HEK293 (cell line): ENCODE results near the gene TNFRSF6B.

ENCODE experiments used
- CTCF ChIA-PET: fragments of 350-600 bp; formaldehyde crosslinking; extraction: SDS; loops from one replicate; lab custom pipeline; 2021; ENCODE audit warnings: antibody characterized with exemption; lab: Yijun Ruan, JAX
- POLR2A ChIA-PET: fragments of 300-600 bp; formaldehyde crosslinking; extraction: SDS; loops from one replicate; lab custom pipeline; 2020; ENCODE audit warnings: antibody characterized with exemption, inconsistent platforms; lab: Yijun Ruan, JAX
- H3K27ac ChIP-seq: fragments of 200-500 bp; sonication (Bioruptor generic); 2 replicates; pipeline ENCODE4 v1.5.1; 2014; ENCODE audit warnings: low read depth, low read length, control low read depth, inconsistent platforms; ENCODE audit errors: extremely low read depth
- H3K36me3 ChIP-seq, 2 experiments: fragments of 200-500 bp in 1 of 2; sonication (Bioruptor generic) in 1 of 2; 1 replicate in 1 of 2; 2 replicates in 1 of 2; pipeline ENCODE4 v1.5.1; 2014 to 2017; ENCODE audit warnings: inconsistent platforms in 2 of 2, low read length in 2 of 2; ENCODE audit not compliant: control insufficient read depth in 2 of 2, insufficient read depth in 1 of 2
- H3K4me1 ChIP-seq: fragments of 200-500 bp; sonication (Bioruptor generic); 2 replicates; pipeline ENCODE4 v1.5.1; 2014; ENCODE audit warnings: mild to moderate bottlenecking, low read length, inconsistent platforms; ENCODE audit not compliant: control insufficient read depth, insufficient read depth
- H3K4me3 ChIP-seq: 2 replicates; pipeline ENCODE4 v1.5.1; 2011; ENCODE audit warnings: low read depth, mild to moderate bottlenecking, control low read depth, low read length, moderate library complexity
- H3K9me3 ChIP-seq: fragments of 200-500 bp; sonication (Bioruptor generic); 2 replicates; pipeline ENCODE4 v1.5.1; 2014; ENCODE audit warnings: low read depth, low read length, inconsistent platforms; ENCODE audit not compliant: control insufficient read depth, insufficient read depth
- CTCF ChIP-seq: fragments of 450-650 bp; formaldehyde crosslinking; IDR thresholded peaks from 2 replicates; pipeline ENCODE4 v1.5.1; 2016; ENCODE audit warnings: missing biosample characterization, missing genetic modification characterization
- GFI1B ChIP-seq: fragments of 450-650 bp; formaldehyde crosslinking; IDR thresholded peaks from 2 replicates; pipeline ENCODE4 v1.5.1; 2016; ENCODE audit warnings: missing biosample characterization, missing genetic modification characterization
- GLIS1 ChIP-seq: fragments of 450-650 bp; formaldehyde crosslinking; IDR thresholded peaks from 2 replicates; pipeline ENCODE4 v1.5.1; 2016; ENCODE audit warnings: missing biosample characterization, missing genetic modification characterization
- GLIS2 ChIP-seq: fragments of 450-650 bp; formaldehyde crosslinking; IDR thresholded peaks from 2 replicates; pipeline ENCODE4 v1.5.1; 2016; ENCODE audit warnings: missing biosample characterization, missing genetic modification characterization
- SALL2 ChIP-seq: fragments of 450-650 bp; formaldehyde crosslinking; IDR thresholded peaks from 2 replicates; pipeline ENCODE4 v1.5.0; 2017; ENCODE audit warnings: missing biosample characterization, mild to moderate bottlenecking, missing genetic modification characterization, borderline replicate concordance
- SCRT1 ChIP-seq: fragments of 450-650 bp; formaldehyde crosslinking; IDR thresholded peaks from 2 replicates; pipeline ENCODE4 v1.5.1; 2016; ENCODE audit warnings: missing biosample characterization, missing genetic modification characterization, borderline replicate concordance
- SETDB1 ChIP-seq: IDR thresholded peaks from one replicate; pipeline ENCODE4 v1.6.1; 2017; ENCODE audit warnings: mild to moderate bottlenecking, low read length, moderate library complexity, mixed read lengths; ENCODE audit not compliant: insufficient read length
- SP3 ChIP-seq: fragments of 450-650 bp; formaldehyde crosslinking; IDR thresholded peaks from 2 replicates; pipeline ENCODE4 v1.5.1; 2016; ENCODE audit warnings: missing biosample characterization, missing genetic modification characterization
- ZBTB7A ChIP-seq: fragments of 450-650 bp; formaldehyde crosslinking; IDR thresholded peaks from 2 replicates; pipeline ENCODE4 v1.5.1; 2016; ENCODE audit warnings: low read depth, missing biosample characterization, missing genetic modification characterization
- ZNF155 ChIP-seq: fragments of 450-650 bp; formaldehyde crosslinking; IDR thresholded peaks from 2 replicates; pipeline ENCODE4 v1.5.1; 2016; ENCODE audit warnings: missing biosample characterization, missing genetic modification characterization
- ZNF157 ChIP-seq: fragments of 450-650 bp; formaldehyde crosslinking; IDR thresholded peaks from 2 replicates; pipeline ENCODE4 v1.5.1; 2016; ENCODE audit warnings: missing biosample characterization, missing genetic modification characterization
- ZNF202 ChIP-seq: fragments of 450-650 bp; formaldehyde crosslinking; IDR thresholded peaks from 2 replicates; pipeline ENCODE4 v1.5.1; 2016; ENCODE audit warnings: missing biosample characterization, missing genetic modification characterization, borderline replicate concordance
- ZNF366 ChIP-seq: fragments of 450-650 bp; formaldehyde crosslinking; conservative IDR thresholded peaks from 2 replicates; pipeline ENCODE4 v1.5.1; 2016; ENCODE audit warnings: missing biosample characterization, missing genetic modification characterization
- ZNF571 ChIP-seq: fragments of 450-650 bp; formaldehyde crosslinking; IDR thresholded peaks from 2 replicates; pipeline ENCODE4 v1.5.0; 2017; ENCODE audit warnings: missing biosample characterization, missing genetic modification characterization
- ZSCAN23 ChIP-seq: fragments of 450-650 bp; formaldehyde crosslinking; IDR thresholded peaks from 2 replicates; pipeline ENCODE4 v1.5.1; 2016; ENCODE audit warnings: missing biosample characterization, missing genetic modification characterization
- TF ChIP-seq, protein P1 (sequence below): fragments of 450-650 bp; formaldehyde crosslinking; IDR thresholded peaks from 2 replicates; pipeline ENCODE4 v1.5.1; 2016; ENCODE audit warnings: missing biosample characterization, missing genetic modification characterization
- TF ChIP-seq, protein P2 (sequence below): fragments of 450-650 bp; formaldehyde crosslinking; IDR thresholded peaks from 2 replicates; pipeline ENCODE4 v1.5.1; 2017; ENCODE audit warnings: missing biosample characterization, missing genetic modification characterization
- TF ChIP-seq, protein P3 (sequence below): sonication (generic); formaldehyde crosslinking; IDR thresholded peaks from 2 replicates; pipeline ENCODE4 v1.8.1; 2022; ENCODE audit warnings: mild to moderate bottlenecking, moderate library complexity, missing genetic modification reagents
- TF ChIP-seq, protein P4 (sequence below): fragments of 450-650 bp; formaldehyde crosslinking; IDR thresholded peaks from 2 replicates; pipeline ENCODE4 v1.5.1; 2016; ENCODE audit warnings: missing biosample characterization, missing genetic modification characterization
- TF ChIP-seq, protein P5 (sequence below): fragments of 450-650 bp; formaldehyde crosslinking; IDR thresholded peaks from 2 replicates; pipeline ENCODE4 v1.5.1; 2016; ENCODE audit warnings: missing biosample characterization, missing genetic modification characterization

TNFRSF6B gene

GRCh38 chr20:63657260-63657936 is 39.1 kb upstream of the TNFRSF6B start (continued):
- TF ChIP-seq SP3 (tag by site-specific recombination) = 0 out of 2 replicates have a peak, but pooled peaks have one; percentile 22
- TF ChIP-seq SALL2 = no peak
- TF ChIP-seq, protein P1, sequence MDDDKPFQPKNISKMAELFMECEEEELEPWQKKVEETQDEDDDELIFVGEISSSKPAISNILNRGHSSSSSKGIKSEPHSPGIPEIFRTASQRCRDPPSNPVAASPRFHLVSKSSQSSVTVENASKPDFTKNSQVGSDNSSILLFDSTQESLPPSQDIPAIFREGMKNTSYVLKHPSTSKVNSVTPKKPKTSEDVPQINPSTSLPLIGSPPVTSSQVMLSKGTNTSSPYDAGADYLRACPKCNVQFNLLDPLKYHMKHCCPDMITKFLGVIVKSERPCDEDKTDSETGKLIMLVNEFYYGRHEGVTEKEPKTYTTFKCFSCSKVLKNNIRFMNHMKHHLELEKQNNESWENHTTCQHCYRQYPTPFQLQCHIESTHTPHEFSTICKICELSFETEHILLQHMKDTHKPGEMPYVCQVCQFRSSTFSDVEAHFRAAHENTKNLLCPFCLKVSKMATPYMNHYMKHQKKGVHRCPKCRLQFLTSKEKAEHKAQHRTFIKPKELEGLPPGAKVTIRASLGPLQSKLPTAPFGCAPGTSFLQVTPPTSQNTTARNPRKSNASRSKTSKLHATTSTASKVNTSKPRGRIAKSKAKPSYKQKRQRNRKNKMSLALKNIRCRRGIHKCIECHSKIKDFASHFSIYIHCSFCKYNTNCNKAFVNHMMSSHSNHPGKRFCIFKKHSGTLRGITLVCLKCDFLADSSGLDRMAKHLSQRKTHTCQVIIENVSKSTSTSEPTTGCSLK (tag by site-specific recombination) = no peak
- no peak for TF ChIP-seq GFI1B (tag by site-specific recombination)
- no peak for TF ChIP-seq ZNF571 (tag by site-specific recombination)
- TF ChIP-seq GLIS2 = peak; percentile 62
- no peak for TF ChIP-seq ZNF366 (tag by site-specific recombination)
- TF ChIP-seq CTCF (tag by site-specific recombination) = no peak
- TF ChIP-seq, protein P2, sequence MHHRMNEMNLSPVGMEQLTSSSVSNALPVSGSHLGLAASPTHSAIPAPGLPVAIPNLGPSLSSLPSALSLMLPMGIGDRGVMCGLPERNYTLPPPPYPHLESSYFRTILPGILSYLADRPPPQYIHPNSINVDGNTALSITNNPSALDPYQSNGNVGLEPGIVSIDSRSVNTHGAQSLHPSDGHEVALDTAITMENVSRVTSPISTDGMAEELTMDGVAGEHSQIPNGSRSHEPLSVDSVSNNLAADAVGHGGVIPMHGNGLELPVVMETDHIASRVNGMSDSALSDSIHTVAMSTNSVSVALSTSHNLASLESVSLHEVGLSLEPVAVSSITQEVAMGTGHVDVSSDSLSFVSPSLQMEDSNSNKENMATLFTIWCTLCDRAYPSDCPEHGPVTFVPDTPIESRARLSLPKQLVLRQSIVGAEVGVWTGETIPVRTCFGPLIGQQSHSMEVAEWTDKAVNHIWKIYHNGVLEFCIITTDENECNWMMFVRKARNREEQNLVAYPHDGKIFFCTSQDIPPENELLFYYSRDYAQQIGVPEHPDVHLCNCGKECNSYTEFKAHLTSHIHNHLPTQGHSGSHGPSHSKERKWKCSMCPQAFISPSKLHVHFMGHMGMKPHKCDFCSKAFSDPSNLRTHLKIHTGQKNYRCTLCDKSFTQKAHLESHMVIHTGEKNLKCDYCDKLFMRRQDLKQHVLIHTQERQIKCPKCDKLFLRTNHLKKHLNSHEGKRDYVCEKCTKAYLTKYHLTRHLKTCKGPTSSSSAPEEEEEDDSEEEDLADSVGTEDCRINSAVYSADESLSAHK (tag by site-specific recombination) = 0 out of 2 replicates have a peak, but pooled peaks have one; percentile 3
- peak; percentile 38; the same call in 1 of the 2 replicates for TF ChIP-seq GLIS1

- no peaks in the 10 kb centered on the region for H3K4me1 ChIP-seq
- H3K27ac ChIP-seq = peak within 1 kb of the TSS; percentile 81
- H3K9me3 ChIP-seq = no peaks in the 10 kb centered on the region
- ChIA-PET POLR2A (interaction anchor here (0.6 to 1.7 kb wide), 18 partner anchors 9 to 323 kb away, joined by 3 to 15 read pairs (median 4); partner anchors contain the start of genes ARFRP1, GMEB2, HELZ2 and PRPF6), CTCF (no interaction called here)
- peak within 1 kb of the TSS; percentile 93 for H3K4me3 ChIP-seq
- H3K36me3 ChIP-seq = peaks cover 0 to 30% of the 10 kb centered on the region in 2 experiments; a peak in 1 of 3 replicates
- TF ChIP-seq, protein P3, sequence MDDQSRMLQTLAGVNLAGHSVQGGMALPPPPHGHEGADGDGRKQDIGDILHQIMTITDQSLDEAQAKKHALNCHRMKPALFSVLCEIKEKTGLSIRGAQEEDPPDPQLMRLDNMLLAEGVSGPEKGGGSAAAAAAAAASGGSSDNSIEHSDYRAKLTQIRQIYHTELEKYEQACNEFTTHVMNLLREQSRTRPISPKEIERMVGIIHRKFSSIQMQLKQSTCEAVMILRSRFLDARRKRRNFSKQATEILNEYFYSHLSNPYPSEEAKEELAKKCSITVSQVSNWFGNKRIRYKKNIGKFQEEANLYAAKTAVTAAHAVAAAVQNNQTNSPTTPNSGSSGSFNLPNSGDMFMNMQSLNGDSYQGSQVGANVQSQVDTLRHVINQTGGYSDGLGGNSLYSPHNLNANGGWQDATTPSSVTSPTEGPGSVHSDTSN (CRISPR knock-in tag) = no peak
- TF ChIP-seq ZBTB7A (tag by site-specific recombination) (peak; percentile 95), ZNF155 (no peak), ZSCAN23 (peak; percentile 89; the same call in 1 of the 2 replicates), SCRT1 (no peak), ZNF157 (tag by site-specific recombination) (no peak), SETDB1 (no peak), ZNF202 (tag by site-specific recombination) (no peak)
- TF ChIP-seq, protein P4, sequence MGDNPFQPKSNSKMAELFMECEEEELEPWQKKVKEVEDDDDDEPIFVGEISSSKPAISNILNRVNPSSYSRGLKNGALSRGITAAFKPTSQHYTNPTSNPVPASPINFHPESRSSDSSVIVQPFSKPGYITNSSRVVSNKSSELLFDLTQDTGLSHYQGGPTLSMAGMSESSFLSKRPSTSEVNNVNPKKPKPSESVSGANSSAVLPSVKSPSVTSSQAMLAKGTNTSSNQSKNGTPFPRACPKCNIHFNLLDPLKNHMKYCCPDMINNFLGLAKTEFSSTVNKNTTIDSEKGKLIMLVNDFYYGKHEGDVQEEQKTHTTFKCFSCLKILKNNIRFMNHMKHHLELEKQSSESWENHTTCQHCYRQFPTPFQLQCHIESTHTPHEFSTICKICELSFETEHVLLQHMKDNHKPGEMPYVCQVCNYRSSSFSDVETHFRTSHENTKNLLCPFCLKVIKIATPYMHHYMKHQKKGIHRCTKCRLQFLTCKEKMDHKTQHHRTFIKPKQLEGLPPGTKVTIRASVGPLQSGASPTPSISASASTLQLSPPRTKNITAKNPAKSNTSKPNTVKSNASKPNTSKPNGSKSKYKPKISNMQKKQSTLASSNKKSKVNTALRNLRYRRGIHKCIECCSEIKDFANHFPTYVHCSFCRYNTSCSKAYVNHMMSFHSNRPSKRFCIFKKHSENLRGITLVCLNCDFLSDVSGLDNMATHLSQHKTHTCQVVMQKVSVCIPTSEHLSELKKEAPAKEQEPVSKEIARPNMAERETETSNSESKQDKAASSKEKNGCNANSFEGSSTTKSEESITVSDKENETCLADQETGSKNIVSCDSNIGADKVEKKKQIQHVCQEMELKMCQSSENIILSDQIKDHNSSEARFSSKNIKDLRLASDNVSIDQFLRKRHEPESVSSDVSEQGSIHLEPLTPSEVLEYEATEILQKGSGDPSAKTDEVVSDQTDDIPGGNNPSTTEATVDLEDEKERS (tag by site-specific recombination) = no peak
- TF ChIP-seq, protein P5, sequence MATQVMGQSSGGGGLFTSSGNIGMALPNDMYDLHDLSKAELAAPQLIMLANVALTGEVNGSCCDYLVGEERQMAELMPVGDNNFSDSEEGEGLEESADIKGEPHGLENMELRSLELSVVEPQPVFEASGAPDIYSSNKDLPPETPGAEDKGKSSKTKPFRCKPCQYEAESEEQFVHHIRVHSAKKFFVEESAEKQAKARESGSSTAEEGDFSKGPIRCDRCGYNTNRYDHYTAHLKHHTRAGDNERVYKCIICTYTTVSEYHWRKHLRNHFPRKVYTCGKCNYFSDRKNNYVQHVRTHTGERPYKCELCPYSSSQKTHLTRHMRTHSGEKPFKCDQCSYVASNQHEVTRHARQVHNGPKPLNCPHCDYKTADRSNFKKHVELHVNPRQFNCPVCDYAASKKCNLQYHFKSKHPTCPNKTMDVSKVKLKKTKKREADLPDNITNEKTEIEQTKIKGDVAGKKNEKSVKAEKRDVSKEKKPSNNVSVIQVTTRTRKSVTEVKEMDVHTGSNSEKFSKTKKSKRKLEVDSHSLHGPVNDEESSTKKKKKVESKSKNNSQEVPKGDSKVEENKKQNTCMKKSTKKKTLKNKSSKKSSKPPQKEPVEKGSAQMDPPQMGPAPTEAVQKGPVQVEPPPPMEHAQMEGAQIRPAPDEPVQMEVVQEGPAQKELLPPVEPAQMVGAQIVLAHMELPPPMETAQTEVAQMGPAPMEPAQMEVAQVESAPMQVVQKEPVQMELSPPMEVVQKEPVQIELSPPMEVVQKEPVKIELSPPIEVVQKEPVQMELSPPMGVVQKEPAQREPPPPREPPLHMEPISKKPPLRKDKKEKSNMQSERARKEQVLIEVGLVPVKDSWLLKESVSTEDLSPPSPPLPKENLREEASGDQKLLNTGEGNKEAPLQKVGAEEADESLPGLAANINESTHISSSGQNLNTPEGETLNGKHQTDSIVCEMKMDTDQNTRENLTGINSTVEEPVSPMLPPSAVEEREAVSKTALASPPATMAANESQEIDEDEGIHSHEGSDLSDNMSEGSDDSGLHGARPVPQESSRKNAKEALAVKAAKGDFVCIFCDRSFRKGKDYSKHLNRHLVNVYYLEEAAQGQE (tag by site-specific recombination) = peak; percentile 79
These were observed 38.3 kb upstream of the TNFRSF6B start, which contains the start of gene RTEL1 for GRCh38 chr20:63657937-63658748. Gene RTEL1 (plus strand): TSS chr20:63658312. CDS start chr20:63659403, 1,091 bp downstream.
